CD4-positive, alpha-beta T cell treated with Interleukin-2 at 100 ng/mL for 4 hours (primary cell): ENCODE measurements around the gene NRROS.

Experiments used
- DNase-seq: peaks from one replicate; pipeline ENCODE4 v3.0.0-alpha.2; 2020; ENCODE audit warnings: low spot score

NRROS gene

GRCh38 chr3:196650740-196651311 lies 11.3 kb downstream of the NRROS start:
- DNase-seq, result no peak

GRCh38 chr3:196651819-196652218 lies 12.3 kb downstream of the NRROS start:
- DNase-seq, result no peak

- no peak for DNase-seq
Observed at GRCh38 chr3:196652961-196653795, 13.7 kb downstream of the NRROS start.

GRCh38 chr3:196654006-196654734 lies 14.7 kb downstream of the NRROS start:
- DNase-seq, result no peak

- no peak for DNase-seq
Observed at GRCh38 chr3:196654735-196655090, 15.2 kb downstream of the NRROS start.

GRCh38 chr3:196655496-196655895 lies 16.0 kb downstream of the NRROS start:
- no peak for DNase-seq

- DNase-seq, result no peak
Observed at GRCh38 chr3:196656213-196656612, 16.7 kb downstream of the NRROS start.

- DNase-seq, result no peak
Observed at GRCh38 chr3:196659901-196660351, 20.4 kb downstream of the NRROS start.

- no peak for DNase-seq
Observed at GRCh38 chr3:196660381-196661166, 21.1 kb downstream of the NRROS start.

GRCh38 chr3:196661400-196661799 lies 21.9 kb downstream of the NRROS start:
- DNase-seq, result no peak

GRCh38 chr3:196662033-196662432 lies 22.5 kb downstream of the NRROS start:
- no peak for DNase-seq

- no peak for DNase-seq
Observed at GRCh38 chr3:196662711-196663571, 23.4 kb downstream of the NRROS start.

GRCh38 chr3:196666001-196666867 lies 26.7 kb downstream of the NRROS start:
- DNase-seq, result no peak

GRCh38 chr3:196667056-196667825 lies 27.7 kb downstream of the NRROS start:
- DNase-seq, result no peak

- DNase-seq, result no peak
Observed at GRCh38 chr3:196670339-196670738, 30.8 kb downstream of the NRROS start.

GRCh38 chr3:196673632-196674031 lies 34.1 kb downstream of the NRROS start:
- no peak for DNase-seq

- no peak for DNase-seq
Observed at GRCh38 chr3:196677353-196677752, 37.9 kb downstream of the NRROS start.

GRCh38 chr3:196677931-196678330 lies 38.4 kb downstream of the NRROS start:
- DNase-seq, result no peak
